CD14-positive monocyte (primary cell): ENCODE measurements around the gene NUP50. TPM values are rescaled to one million over a fixed set of nuclear protein-coding genes. Genes with fewer than 3 reads are reported as not detected.

Experiments
- DNase-seq, 3 donors: peaks; one replicate each; pipeline ENCODE4 v3.0.0-alpha.2; 2011 to 2022
- H2AFZ ChIP-seq: 2 replicates; pipeline ENCODE4 v1.6.0; 2012; ENCODE audit warnings: mild to moderate bottlenecking, low read depth, low read length, inconsistent platforms; ENCODE audit not compliant: insufficient read depth, poor library complexity, severe bottlenecking
- H3K27ac ChIP-seq, 2 donors: 1 replicate in 1 of 2; 2 replicates in 1 of 2; pipeline ENCODE4 v1.5.1; 2012 to 2013; ENCODE audit warnings: low read length in 2 of 2, control low read depth in 1 of 2, inconsistent platforms in 1 of 2, low read depth in 1 of 2, mild to moderate bottlenecking in 1 of 2
- H3K27me3 ChIP-seq, 2 donors: one replicate each; pipeline versions ENCODE4 v1.6.0 to v1.6.1; 2011 to 2013; ENCODE audit warnings: low read length in 2 of 2; ENCODE audit not compliant: control insufficient read depth in 2 of 2, insufficient read depth in 2 of 2
- H3K36me3 ChIP-seq, 2 donors: replicated peaks in 1 of 2; 1 replicate in 1 of 2; 2 replicates in 1 of 2; pipeline versions ENCODE4 v1.5.1 to v1.6.1; 2012 to 2013; ENCODE audit warnings: low read length in 2 of 2, control low read depth in 1 of 2, inconsistent platforms in 1 of 2, mild to moderate bottlenecking in 1 of 2; ENCODE audit not compliant: insufficient read depth in 2 of 2, control insufficient read depth in 1 of 2
- H3K4me1 ChIP-seq, 2 donors: 1 replicate in 1 of 2; 2 replicates in 1 of 2; pipeline versions ENCODE4 v1.5.1 to v1.6.1; 2012 to 2013; ENCODE audit warnings: low read length in 2 of 2, control low read depth in 1 of 2, inconsistent platforms in 1 of 2, mild to moderate bottlenecking in 1 of 2, moderate library complexity in 1 of 2; ENCODE audit not compliant: insufficient read depth in 2 of 2, control insufficient read depth in 1 of 2
- H3K4me2 ChIP-seq: replicated peaks from 2 replicates; pipeline ENCODE3; 2012; ENCODE audit warnings: low read length, moderate library complexity, mild to moderate bottlenecking; ENCODE audit not compliant: poor library complexity, severe bottlenecking; ENCODE audit errors: extremely low read depth
- H3K4me3 ChIP-seq, 3 experiments: fragments of 200-600 bp in 1 of 3; sonication (generic) in 1 of 3; replicated peaks in 1 of 3; 1 replicate in 2 of 3; 2 replicates in 1 of 3; pipeline ENCODE4 v1.5.1; 2011 to 2013; ENCODE audit warnings: low read length in 3 of 3, mild to moderate bottlenecking in 3 of 3, control low read depth in 2 of 3, low read depth in 2 of 3, inconsistent platforms in 1 of 3, moderate library complexity in 1 of 3
- H3K79me2 ChIP-seq: 2 replicates; pipeline ENCODE4 v1.6.0; 2012; ENCODE audit warnings: mild to moderate bottlenecking, control low read depth, inconsistent platforms, low read length, moderate library complexity; ENCODE audit not compliant: insufficient read depth
- H3K9ac ChIP-seq: 2 replicates; pipeline ENCODE4 v1.6.0; 2017; ENCODE audit warnings: low read length, mild to moderate bottlenecking; ENCODE audit not compliant: insufficient read depth, poor library complexity, severe bottlenecking
- H3K9me3 ChIP-seq, 2 donors: replicated peaks in 1 of 2; 1 replicate in 1 of 2; 2 replicates in 1 of 2; pipeline versions ENCODE4 v1.5.1 to v1.6.1; 2012 to 2013; ENCODE audit warnings: low read length in 2 of 2, control low read depth in 1 of 2; ENCODE audit not compliant: control insufficient read depth in 1 of 2, insufficient read depth in 1 of 2
- H4K20me1 ChIP-seq: 2 replicates; pipeline ENCODE4 v1.6.0; 2012; ENCODE audit warnings: mild to moderate bottlenecking, low read length, control low read depth, moderate library complexity; ENCODE audit not compliant: insufficient read depth
- H3K27ac Mint-ChIP-seq, 7 donors: one replicate each; pipeline ENCODE4 v1.8.0; 2020; ENCODE audit warnings: mild to moderate bottlenecking in 7 of 7, mixed read lengths in 7 of 7, moderate library complexity in 6 of 7, inconsistent platforms in 2 of 7
- H3K27me3 Mint-ChIP-seq, 3 donors: one replicate each; pipeline ENCODE4 v1.8.0; 2021 to 2022; ENCODE audit warnings: low read depth in 3 of 3, mild to moderate bottlenecking in 3 of 3, mixed read lengths in 3 of 3, moderate library complexity in 3 of 3, inconsistent platforms in 1 of 3
- H3K36me3 Mint-ChIP-seq, 2 donors: one replicate each; pipeline ENCODE4 v1.8.0; 2020; ENCODE audit warnings: mixed read lengths in 2 of 2, inconsistent platforms in 1 of 2, mild to moderate bottlenecking in 1 of 2
- H3K4me1 Mint-ChIP-seq: one replicate; pipeline ENCODE4 v1.8.0; 2020; ENCODE audit warnings: mild to moderate bottlenecking, mixed read lengths
- H3K4me3 Mint-ChIP-seq, 2 donors: one replicate each; pipeline ENCODE4 v1.8.0; 2020; ENCODE audit warnings: mild to moderate bottlenecking in 2 of 2, mixed read lengths in 2 of 2, moderate library complexity in 1 of 2
- H3K9me3 Mint-ChIP-seq, 7 donors: one replicate each; pipeline ENCODE4 v1.8.0; 2020 to 2022; ENCODE audit warnings: mixed read lengths in 7 of 7, mild to moderate bottlenecking in 6 of 7, moderate library complexity in 6 of 7, inconsistent platforms in 2 of 7
- CTCF ChIP-seq: fragments of 200-600 bp; IDR thresholded peaks from one replicate; pipeline ENCODE4 v1.8.0; 2022; ENCODE audit warnings: antibody characterized with exemption, mild to moderate bottlenecking
- WGBS: methylation state at CpG from one replicate; pipeline ENCODE4 v1.1.5; 2013; ENCODE audit warnings: missing lambda C conversion rate; ENCODE audit not compliant: insufficient coverage; 5-methylcytosine and 5-hydroxymethylcytosine counted together
- intact Hi-C, 2 donors: fragments of 100-400 bp; cut with micrococcal nuclease; formaldehyde crosslinking; loops; one replicate each; pipeline versions ENCODE4 v1.15.0 to v1.15.1; 2023
- polyA plus RNA-seq, 3 donors: library from polyadenylated mRNA; depleted of rRNA in 1 of 3; unstranded in 2 of 3; stranded (reverse) in 1 of 3; fragments of 300-500 nt in 2 of 3; fragments of >200 nt in 1 of 3; fragmentation: Illumina TruSeq in 2 of 3; gene quantifications; 1 replicate in 2 of 3; 2 replicates in 1 of 3; pipeline ENCODE4 v1.2.3, GENCODE V29; 2012 to 2021

The NUP50 gene
- polyA plus RNA-seq, 3 donors: 23.4 to 28.4 (median 26.9) TPM

GRCh38 chr22:45151503-45151902 is 12.2 kb upstream of the NUP50 start:
- intact Hi-C loops: no loop called here
- H3K27me3 Mint-ChIP-seq: peaks cover 0 to 2% (median 2%) of the 10 kb centered on the region in 3 donors
- TF ChIP-seq CTCF: no peak
- peaks cover 21% of the 10 kb centered on the region for H3K79me2 ChIP-seq
- DNase-seq: no peak
- peaks cover 62 to 67% of the 10 kb centered on the region in 2 donors for H3K36me3 Mint-ChIP-seq
- H3K27ac Mint-ChIP-seq: no peak overlapping the region
- no peak overlapping the region for H2AFZ ChIP-seq
- H3K4me2 ChIP-seq: no peak overlapping the region
- no peak overlapping the region for H3K27ac ChIP-seq
- no peaks in the 10 kb centered on the region for H3K9me3 Mint-ChIP-seq
- peaks cover 40 to 83% of the 10 kb centered on the region in 2 donors for H3K36me3 ChIP-seq
- no peaks in the 10 kb centered on the region for H3K4me1 ChIP-seq
- no peaks in the 10 kb centered on the region for H3K9me3 ChIP-seq
- no peak overlapping the region for H3K4me3 Mint-ChIP-seq
- H3K4me1 Mint-ChIP-seq: peaks cover 15% of the 10 kb centered on the region
- no CpG with 5 or more reads among the region's 6 CpGs for WGBS
- H3K9ac ChIP-seq: no peak overlapping the region
- no peak overlapping the region for H3K4me3 ChIP-seq
- no peaks in the 10 kb centered on the region for H4K20me1 ChIP-seq
- H3K27me3 ChIP-seq: no peaks in the 10 kb centered on the region

- H3K9me3 ChIP-seq: no peaks in the 10 kb centered on the region
- no peak for TF ChIP-seq CTCF
- H3K79me2 ChIP-seq: peaks cover 43% of the 10 kb centered on the region
- H2AFZ ChIP-seq: no peak overlapping the region
- H3K4me2 ChIP-seq: no peak overlapping the region
- no peaks in the 10 kb centered on the region for H4K20me1 ChIP-seq
- WGBS: 100% methylated on average over 1 of the region's 3 CpGs
- intact Hi-C loops: no loop called here
- peaks cover 65% of the 10 kb centered on the region in 2 donors for H3K36me3 Mint-ChIP-seq
- H3K27me3 ChIP-seq: no peaks in the 10 kb centered on the region
- no peak overlapping the region for H3K4me3 Mint-ChIP-seq
- H3K4me3 ChIP-seq: no peak overlapping the region
- peak overlapping the region in 1 of 7 donors; percentile 27 for H3K27ac Mint-ChIP-seq
- DNase-seq: no peak
- no peak overlapping the region for H3K27ac ChIP-seq
- H3K4me1 ChIP-seq: peaks cover 17 to 19% of the 10 kb centered on the region in 2 donors
- H3K9me3 Mint-ChIP-seq: peaks cover 0 to 1% (median 0%) of the 10 kb centered on the region in 7 donors
- no peak overlapping the region for H3K9ac ChIP-seq
- H3K27me3 Mint-ChIP-seq: peaks cover 0 to 2% (median 0%) of the 10 kb centered on the region in 3 donors
- H3K36me3 ChIP-seq: peaks cover 42 to 84% of the 10 kb centered on the region in 2 donors
- H3K4me1 Mint-ChIP-seq: peaks cover 36% of the 10 kb centered on the region
Measured at GRCh38 chr22:45154383-45154782, 9.3 kb upstream of the NUP50 start.
